Kidney (tissue), 14 donors: Measurements from ENCODE around the gene FAM25A. TPM values are rescaled to one million over a fixed set of nuclear protein-coding genes. Genes with fewer than 3 reads are reported as not detected.
"Not testable (repeated sequence)": the region's sequence is repeated elsewhere in the genome, so short reads cannot be mapped to it uniquely, and the experiment has no call there.

Source experiments
- DNase-seq, 5 donors: peaks; one replicate each; pipeline ENCODE4 v3.0.0-alpha.2; 2013 to 2020
- FAIRE-seq: peaks from 2 replicates; lab custom pipeline; 2012; peaks lifted over from hg19 to GRCh38; lab: Jason Lieb, UNC
- H3K27ac ChIP-seq, 2 donors: one replicate each; pipeline ENCODE4 v1.7.0; 2013; ENCODE audit warnings: low read depth in 2 of 2, low read length in 2 of 2, inconsistent platforms in 1 of 2
- H3K27me3 ChIP-seq: one replicate; pipeline ENCODE4 v1.7.1; 2013; ENCODE audit warnings: low read length, inconsistent platforms; ENCODE audit not compliant: control insufficient read depth, insufficient read depth
- H3K36me3 ChIP-seq, 3 donors: one replicate each; pipeline versions ENCODE4 v1.7.0 to v1.7.1; 2013; ENCODE audit warnings: low read length in 3 of 3, control low read depth in 1 of 3, inconsistent platforms in 1 of 3; ENCODE audit not compliant: insufficient read depth in 3 of 3, control insufficient read depth in 2 of 3
- H3K4me1 ChIP-seq, 3 donors: one replicate each; pipeline versions ENCODE4 v1.7.0 to v1.7.1; 2013; ENCODE audit warnings: low read length in 3 of 3, inconsistent platforms in 1 of 3, low read depth in 1 of 3; ENCODE audit not compliant: control insufficient read depth in 2 of 3, insufficient read depth in 2 of 3
- H3K4me3 ChIP-seq, 3 donors: one replicate each; pipeline versions ENCODE4 v1.7.0 to v1.8.1; 2013; ENCODE audit warnings: low read length in 3 of 3, control low read depth in 1 of 3, inconsistent platforms in 1 of 3
- H3K9ac ChIP-seq, 3 donors: one replicate each; pipeline versions ENCODE4 v1.7.0 to v1.7.1; 2013; ENCODE audit warnings: low read length in 3 of 3, control low read depth in 1 of 3, inconsistent platforms in 1 of 3
- H3K9me3 ChIP-seq, 3 donors: one replicate each; pipeline versions ENCODE4 v1.7.0 to v1.7.1; 2013; ENCODE audit warnings: low read length in 3 of 3, control low read depth in 1 of 3, inconsistent platforms in 1 of 3; ENCODE audit not compliant: control insufficient read depth in 2 of 3, insufficient read depth in 1 of 3
- CTCF ChIP-seq: IDR thresholded peaks from 3 replicates; pipeline ENCODE4 v1.5.1; 2012; ENCODE audit warnings: mild to moderate bottlenecking, moderate library complexity, borderline replicate concordance; ENCODE audit not compliant: insufficient read depth; ENCODE audit errors: extremely low read depth
- intact Hi-C: fragments of 100-400 bp; cut with DNase I; formaldehyde crosslinking; loops from one replicate; pipeline ENCODE4 v1.11.1; 2022
- polyA plus RNA-seq: library from polyadenylated mRNA; stranded (reverse); fragments of 350-450 nt; fragmentation: Illumina TruSeq; extraction: RNeasy Lipid Tissue Mini Kit (QIAGEN cat#74804); gene quantifications from one replicate; pipeline ENCODE4 v1.2.3, GENCODE V29; 2014; ENCODE audit warnings: low read depth, low replicate concordance; ENCODE audit not compliant: insufficient read depth
- total RNA-seq: library from RNA; stranded (reverse); fragmentation: NEBNext Ultra II Directional; extraction: Animal tissue kit (Norgen Biotek cat#: 25700); gene quantifications from one replicate; pipeline ENCODE4 v1.2.1, GENCODE V29; 2021
- donor health status: control.
- donor health status: control.
- donor health status: control.
- donor health status: control.
- donor health status: control.
- donor health status: DM: yes; HTN: yes; CAD: no.
- donor health status: Normal renal cell carcinoma (clear cell type).

Gene FAM25A
- total and polyA plus RNA-seq, 2 donors from 2014 or later, result not detected

- no peak overlapping the region for H3K4me3 ChIP-seq
- DNase-seq (no peak), FAIRE-seq (no peak)
- no peak overlapping the region for H3K9ac ChIP-seq
- intact Hi-C loops, result no loop called here
- no peaks in the 10 kb centered on the region for H3K4me1 ChIP-seq
- no peak overlapping the region for H3K27ac ChIP-seq
- no peak for TF ChIP-seq CTCF
- H3K9me3 ChIP-seq, result no peaks in the 10 kb centered on the region
- H3K36me3 ChIP-seq, result no peaks in the 10 kb centered on the region
- H3K27me3 ChIP-seq, result no peaks in the 10 kb centered on the region
These were observed 19.6 kb upstream of the FAM25A start for GRCh38 chr10:87000491-87000890.

- H3K36me3 ChIP-seq, H3K27ac ChIP-seq, H3K27me3 ChIP-seq, H3K4me3 ChIP-seq, intact Hi-C loops, H3K9me3 ChIP-seq, FAIRE-seq, H3K4me1 ChIP-seq, H3K9ac ChIP-seq, DNase-seq: not testable (repeated sequence)
These were observed 13.0 kb upstream of the FAM25A start for GRCh38 chr10:87007124-87007523.

- H3K27ac ChIP-seq, H3K27me3 ChIP-seq, DNase-seq, H3K4me1 ChIP-seq, H3K9me3 ChIP-seq, FAIRE-seq, H3K4me3 ChIP-seq, intact Hi-C loops, H3K9ac ChIP-seq, H3K36me3 ChIP-seq: not testable (repeated sequence)
These were observed 12.4 kb upstream of the FAM25A start for GRCh38 chr10:87007674-87008073.

- intact Hi-C loops, FAIRE-seq, H3K27me3 ChIP-seq, H3K9me3 ChIP-seq, H3K36me3 ChIP-seq, H3K27ac ChIP-seq, H3K4me1 ChIP-seq, H3K4me3 ChIP-seq, DNase-seq, H3K9ac ChIP-seq: not testable (repeated sequence)
These were observed 11.8 kb upstream of the FAM25A start for GRCh38 chr10:87008303-87008702.

GRCh38 chr10:87009134-87009696 lies 10.9 kb upstream of the FAM25A start:
- H3K27me3 ChIP-seq, intact Hi-C loops, H3K4me3 ChIP-seq, H3K4me1 ChIP-seq, FAIRE-seq, H3K27ac ChIP-seq, DNase-seq, H3K36me3 ChIP-seq, H3K9me3 ChIP-seq, H3K9ac ChIP-seq: not testable (repeated sequence)

GRCh38 chr10:87013528-87013927 lies 6.6 kb upstream of the FAM25A start:
- H3K4me3 ChIP-seq, intact Hi-C loops, H3K36me3 ChIP-seq, FAIRE-seq, DNase-seq, H3K4me1 ChIP-seq, H3K27ac ChIP-seq, H3K27me3 ChIP-seq, H3K9ac ChIP-seq, H3K9me3 ChIP-seq: not testable (repeated sequence)

- FAIRE-seq, DNase-seq, H3K27ac ChIP-seq, H3K36me3 ChIP-seq, H3K9me3 ChIP-seq, intact Hi-C loops, H3K27me3 ChIP-seq, H3K9ac ChIP-seq, H3K4me3 ChIP-seq, H3K4me1 ChIP-seq: not testable (repeated sequence)
These were observed 4.9 kb upstream of the FAM25A start for GRCh38 chr10:87014986-87015716.
